Astrocyte (in vitro differentiated cells and primary cell): ENCODE results near the gene FXYD5. TPM values are rescaled to one million over a fixed set of nuclear protein-coding genes. Genes with fewer than 3 reads are reported as not detected.

Experiments
- DNase-seq: peaks from one replicate; pipeline ENCODE4 v3.0.0-alpha.2; 2010; ENCODE audit warnings: low read depth
- FAIRE-seq: peaks from 2 replicates; lab custom pipeline; 2011; peaks lifted over from hg19 to GRCh38; lab: Jason Lieb, UNC
- H2AFZ ChIP-seq: 2 replicates; pipeline ENCODE4 v1.6.0; 2012; ENCODE audit warnings: low read depth, low read length, inconsistent platforms
- H3K27ac ChIP-seq: 2 replicates; pipeline ENCODE4 v1.5.1; 2011; ENCODE audit warnings: low read depth, low read length, inconsistent platforms
- H3K27me3 ChIP-seq: 2 replicates; pipeline ENCODE4 v1.6.0; 2011; ENCODE audit warnings: low read length, inconsistent platforms; ENCODE audit not compliant: insufficient read depth
- H3K36me3 ChIP-seq: 2 replicates; pipeline ENCODE4 v1.5.1; 2011; ENCODE audit warnings: low read length, inconsistent platforms; ENCODE audit not compliant: insufficient read depth
- H3K4me1 ChIP-seq: 2 replicates; pipeline ENCODE4 v1.5.1; 2011; ENCODE audit warnings: low read length, inconsistent platforms; ENCODE audit not compliant: insufficient read depth
- H3K4me2 ChIP-seq: 2 replicates; pipeline ENCODE4 v1.6.0; 2012; ENCODE audit warnings: low read length, inconsistent platforms
- H3K4me3 ChIP-seq: 2 replicates; pipeline ENCODE4 v1.5.1; 2011; ENCODE audit warnings: low read depth, mild to moderate bottlenecking, low read length, inconsistent platforms; ENCODE audit not compliant: insufficient read depth
- H3K79me2 ChIP-seq: 2 replicates; pipeline ENCODE4 v1.6.0; 2012; ENCODE audit warnings: mild to moderate bottlenecking, low read length, inconsistent platforms; ENCODE audit not compliant: insufficient read depth
- H3K9ac ChIP-seq: 2 replicates; pipeline ENCODE4 v1.6.0; 2012; ENCODE audit warnings: mild to moderate bottlenecking, low read length, inconsistent platforms
- H3K9me3 ChIP-seq: 2 replicates; pipeline ENCODE4 v1.5.1; 2012; ENCODE audit warnings: low read depth, mild to moderate bottlenecking, low read length, inconsistent platforms; ENCODE audit not compliant: insufficient read depth
- H4K20me1 ChIP-seq: 2 replicates; pipeline ENCODE4 v1.6.0; 2012; ENCODE audit warnings: low read length, inconsistent platforms; ENCODE audit not compliant: insufficient read depth
- H3K27ac Mint-ChIP-seq: one replicate; pipeline ENCODE4 v1.8.0; 2021; ENCODE audit warnings: mild to moderate bottlenecking, mixed read lengths; ENCODE audit not compliant: unreplicated experiment
- H3K27me3 Mint-ChIP-seq: one replicate; pipeline ENCODE4 v1.8.0; 2021; ENCODE audit warnings: low read depth, mixed read lengths; ENCODE audit not compliant: unreplicated experiment
- H3K36me3 Mint-ChIP-seq: one replicate; pipeline ENCODE4 v1.8.0; 2021; ENCODE audit warnings: low read depth, mixed read lengths; ENCODE audit not compliant: unreplicated experiment
- H3K4me1 Mint-ChIP-seq: one replicate; pipeline ENCODE4 v1.8.0; 2021; ENCODE audit warnings: low read depth, mixed read lengths; ENCODE audit not compliant: unreplicated experiment
- H3K4me3 Mint-ChIP-seq: one replicate; pipeline ENCODE4 v1.8.0; 2021; ENCODE audit warnings: mild to moderate bottlenecking, moderate library complexity, mixed read lengths; ENCODE audit not compliant: unreplicated experiment
- H3K9me3 Mint-ChIP-seq: one replicate; pipeline ENCODE4 v1.8.0; 2021; ENCODE audit warnings: mild to moderate bottlenecking, mixed read lengths; ENCODE audit not compliant: unreplicated experiment
- EZH2 ChIP-seq: IDR thresholded peaks from 2 replicates; pipeline ENCODE4 v1.6.1; 2012; ENCODE audit warnings: mild to moderate bottlenecking, low read length, inconsistent platforms; ENCODE audit not compliant: insufficient read depth
- total RNA-seq: library from RNA; stranded (reverse); gene quantifications from 2 replicates; pipeline ENCODE4 v1.2.1, GENCODE V29; 2021
- TF ChIP-seq, protein P1 (sequence below): IDR thresholded peaks from 2 replicates; pipeline ENCODE4 v1.5.1; 2011; ENCODE audit warnings: low read depth, mild to moderate bottlenecking, inconsistent platforms, low read length, moderate library complexity; ENCODE audit not compliant: insufficient read depth

The FXYD5 gene
- total RNA-seq, 1 donor from 2014 or later, result 108 TPM

DNA sequence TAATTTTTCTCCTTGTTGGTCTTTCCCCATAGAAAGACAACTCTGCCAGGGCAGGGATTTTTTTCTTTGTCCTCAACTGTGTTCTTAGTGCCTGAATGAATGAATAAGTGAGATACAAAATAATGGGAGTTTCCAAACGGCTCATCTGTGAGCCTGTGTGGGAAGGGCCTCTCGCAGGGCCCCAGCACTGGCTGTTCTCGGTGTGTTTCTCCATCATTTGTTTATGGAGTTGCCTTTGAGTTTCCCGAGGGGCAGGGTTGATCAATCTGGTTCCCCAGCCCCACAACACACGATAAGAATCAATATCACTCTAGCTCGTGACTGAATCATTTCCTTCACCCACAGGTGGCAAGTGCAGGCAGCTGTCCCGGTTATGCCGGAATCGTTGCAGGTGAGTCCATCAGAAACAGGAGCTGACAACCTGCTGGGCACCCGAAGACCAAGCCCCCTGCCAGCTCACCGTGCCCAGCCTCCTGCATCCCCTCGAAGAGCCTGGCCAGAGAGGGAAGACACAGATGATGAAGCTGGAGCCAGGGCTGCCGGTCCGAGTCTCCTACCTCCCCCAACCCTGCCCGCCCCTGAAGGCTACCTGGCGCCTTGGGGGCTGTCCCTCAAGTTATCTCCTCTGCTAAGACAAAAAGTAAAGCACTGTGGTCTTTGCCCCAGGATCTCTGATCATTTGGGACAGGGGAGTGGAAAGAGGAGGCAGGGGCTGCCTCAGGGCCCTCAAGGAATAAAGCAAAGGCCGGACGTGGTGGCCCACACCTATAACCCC lies 14.9 kb downstream of the FXYD5 start:
- Histone ChIP-seq H3K9me3 (peaks cover 2% of the 10 kb centered on the region), H3K4me1 (no peaks in the 10 kb centered on the region), H2AFZ (no peak overlapping the region), H3K27ac (no peak overlapping the region), H3K9ac (no peak overlapping the region), H3K27me3 (no peaks in the 10 kb centered on the region), H3K4me3 (no peak overlapping the region), H4K20me1 (no peaks in the 10 kb centered on the region), H3K4me2 (no peak overlapping the region), H3K36me3 (peaks cover 27% of the 10 kb centered on the region), H3K79me2 (no peaks in the 10 kb centered on the region)
- no peak overlapping the region for H3K27ac Mint-ChIP-seq
- H3K4me1 Mint-ChIP-seq, result peaks cover 3% of the 10 kb centered on the region
- H3K9me3 Mint-ChIP-seq, result peaks cover 11% of the 10 kb centered on the region
- H3K4me3 Mint-ChIP-seq, result no peak overlapping the region
- no peaks in the 10 kb centered on the region for H3K27me3 Mint-ChIP-seq
- TF ChIP-seq EZH2, result no peak
- TF ChIP-seq, protein P1, sequence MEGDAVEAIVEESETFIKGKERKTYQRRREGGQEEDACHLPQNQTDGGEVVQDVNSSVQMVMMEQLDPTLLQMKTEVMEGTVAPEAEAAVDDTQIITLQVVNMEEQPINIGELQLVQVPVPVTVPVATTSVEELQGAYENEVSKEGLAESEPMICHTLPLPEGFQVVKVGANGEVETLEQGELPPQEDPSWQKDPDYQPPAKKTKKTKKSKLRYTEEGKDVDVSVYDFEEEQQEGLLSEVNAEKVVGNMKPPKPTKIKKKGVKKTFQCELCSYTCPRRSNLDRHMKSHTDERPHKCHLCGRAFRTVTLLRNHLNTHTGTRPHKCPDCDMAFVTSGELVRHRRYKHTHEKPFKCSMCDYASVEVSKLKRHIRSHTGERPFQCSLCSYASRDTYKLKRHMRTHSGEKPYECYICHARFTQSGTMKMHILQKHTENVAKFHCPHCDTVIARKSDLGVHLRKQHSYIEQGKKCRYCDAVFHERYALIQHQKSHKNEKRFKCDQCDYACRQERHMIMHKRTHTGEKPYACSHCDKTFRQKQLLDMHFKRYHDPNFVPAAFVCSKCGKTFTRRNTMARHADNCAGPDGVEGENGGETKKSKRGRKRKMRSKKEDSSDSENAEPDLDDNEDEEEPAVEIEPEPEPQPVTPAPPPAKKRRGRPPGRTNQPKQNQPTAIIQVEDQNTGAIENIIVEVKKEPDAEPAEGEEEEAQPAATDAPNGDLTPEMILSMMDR, result no peak
- DNase-seq, result no peak
- H3K36me3 Mint-ChIP-seq, result peaks cover 26% of the 10 kb centered on the region
- no peak for FAIRE-seq

DNA sequence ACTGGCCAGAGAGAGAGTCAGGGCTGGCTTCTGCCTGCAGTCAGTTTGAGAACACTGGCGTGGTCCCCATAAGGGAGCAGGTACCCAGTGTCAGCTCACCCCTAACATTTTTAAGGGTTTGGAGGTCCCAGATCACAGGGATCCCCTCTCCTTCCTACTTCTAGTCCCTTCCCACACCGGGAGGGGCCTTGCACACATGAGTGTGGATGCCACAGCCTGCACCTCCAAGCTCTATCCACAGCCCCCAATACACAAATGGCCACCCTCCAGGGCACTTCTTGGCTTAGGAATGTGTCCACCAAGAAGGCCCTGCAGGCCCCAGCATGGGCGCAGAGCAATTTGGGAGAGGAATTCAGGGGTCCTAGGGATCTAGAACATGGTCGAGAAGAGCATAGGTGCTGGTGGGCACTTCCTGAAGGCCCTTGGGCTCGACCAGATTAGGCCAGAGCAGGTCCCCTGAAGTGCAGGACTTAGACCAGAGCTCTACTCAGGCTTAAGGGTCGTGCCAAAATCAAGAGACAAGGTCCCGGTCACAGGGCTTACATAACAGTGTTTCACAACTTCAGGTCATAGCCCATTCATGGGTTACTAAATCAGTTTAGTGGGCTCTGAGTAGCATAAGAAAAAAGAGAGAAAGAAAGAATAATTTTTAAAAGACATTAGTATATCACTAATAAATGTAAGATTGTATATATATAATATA lies 16.0 kb downstream of the FXYD5 start:
- H3K4me1 Mint-ChIP-seq, result peaks cover 3% of the 10 kb centered on the region
- no peak overlapping the region for H2AFZ ChIP-seq
- no peaks in the 10 kb centered on the region for H3K27me3 ChIP-seq
- H3K9me3 ChIP-seq, result no peaks in the 10 kb centered on the region
- H3K4me1 ChIP-seq, result no peaks in the 10 kb centered on the region
- no peak overlapping the region for H3K4me3 ChIP-seq
- H3K27me3 Mint-ChIP-seq, result no peaks in the 10 kb centered on the region
- H3K79me2 ChIP-seq, result no peaks in the 10 kb centered on the region
- no peak overlapping the region for H3K4me3 Mint-ChIP-seq
- H3K36me3 Mint-ChIP-seq, result peaks cover 20% of the 10 kb centered on the region
- no peak overlapping the region for H3K9ac ChIP-seq
- no peak for FAIRE-seq
- H3K4me2 ChIP-seq, result no peak overlapping the region
- H3K27ac Mint-ChIP-seq, result no peak overlapping the region
- DNase-seq, result no peak
- H3K9me3 Mint-ChIP-seq, result peaks cover 9% of the 10 kb centered on the region
- TF ChIP-seq EZH2, result no peak
- TF ChIP-seq, protein P1, result no peak
- no peak overlapping the region for H3K27ac ChIP-seq
- H4K20me1 ChIP-seq, result no peaks in the 10 kb centered on the region
- peaks cover 18% of the 10 kb centered on the region for H3K36me3 ChIP-seq
